ENCODE results near the gene SPG21.
A peak's percentile ranks its signal among the peaks of the same experiment; 100 is the strongest.

Gene SPG21

DNA sequence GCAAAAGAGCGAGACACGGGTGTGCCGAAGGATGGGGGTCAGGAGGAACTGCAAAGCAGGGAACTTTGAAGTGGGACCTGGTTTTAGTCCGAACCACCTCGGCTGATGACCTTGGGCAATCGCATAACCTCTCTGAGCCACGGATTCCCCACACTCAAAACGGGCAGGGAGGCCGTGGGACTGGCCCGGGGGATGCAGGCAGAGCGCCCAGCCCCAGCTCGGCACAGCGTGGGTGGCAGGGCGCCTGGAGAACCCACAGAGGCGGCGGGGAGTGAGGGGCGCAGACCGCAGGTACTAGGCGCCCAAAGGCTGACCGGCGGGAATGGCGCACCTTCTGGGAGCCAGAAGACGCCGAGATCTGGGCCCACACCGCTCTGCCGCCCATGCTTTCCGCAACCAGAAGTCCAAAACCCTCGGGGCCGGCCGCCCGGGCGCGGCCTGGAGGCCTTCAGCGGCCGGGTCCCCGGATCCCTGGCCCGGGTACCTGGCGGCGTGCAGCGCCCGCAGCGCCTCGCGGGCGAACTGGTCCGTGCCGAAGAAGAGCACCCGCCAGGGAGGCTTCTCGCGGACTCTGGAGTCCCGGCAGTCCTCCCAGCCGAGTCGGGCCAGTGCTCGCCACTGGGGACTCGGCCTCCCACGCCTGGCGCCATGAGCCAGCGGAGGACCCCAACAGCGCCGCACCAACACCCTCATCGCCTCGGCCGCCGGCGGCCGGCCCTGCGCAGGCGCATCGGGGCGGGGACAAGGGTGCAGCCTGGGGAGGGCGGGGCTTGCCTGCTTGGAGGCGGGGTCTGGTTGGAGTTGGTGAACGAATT, 39.4 kb upstream of the SPG21 start, which contains the start of gene MTFMT:
Gene MTFMT (minus strand): TSS at position 719 of the 815 bp plus-strand sequence. CDS start 26 bp downstream, at position 693.
- peaks cover 0 to 28% of the 10 kb centered on the region in 2 experiments for H3K36me3 ChIP-seq (ENCODE audit: control insufficient read depth in 1 of 2, insufficient read depth in 2 of 2, low read depth in 1 of 2, low read length in 2 of 2)
- no peak within 1 kb of the TSS for H2AK5ac ChIP-seq (ENCODE audit: low read length, severe bottlenecking)
- H3K27ac ChIP-seq (ENCODE audit: low read length, poor library complexity, severe bottlenecking), result no peak within 1 kb of the TSS
- peak within 1 kb of the TSS; percentile 94 for H2AFZ ChIP-seq (ENCODE audit: low read depth, low read length)
- H3K4me1 ChIP-seq (ENCODE audit: control insufficient read depth, insufficient read depth, low read depth, low read length), result peaks cover 11% of the 10 kb centered on the region
- H2BK120ac ChIP-seq (ENCODE audit: low read depth, low read length), result peak within 1 kb of the TSS; percentile 62
- no peak within 1 kb of the TSS for H2BK5ac ChIP-seq (ENCODE audit: low read depth, low read length, poor library complexity, severe bottlenecking)
- H3K9me3 ChIP-seq (ENCODE audit: control insufficient read depth, low read length), result no peaks in the 10 kb centered on the region
- H3K9ac ChIP-seq (ENCODE audit: low read length), result peak within 1 kb of the TSS; percentile 87
- peak within 1 kb of the TSS in 1 of 2 experiments; percentile 87 for H3K14ac ChIP-seq (ENCODE audit: low read length in 2 of 2)
- H3K23ac ChIP-seq (ENCODE audit: low read length in 2 of 2), result peak within 1 kb of the TSS in 1 of 2 experiments; percentile 100
- peak within 1 kb of the TSS in 1 of 2 experiments; percentile 60 for H2BK12ac ChIP-seq (ENCODE audit: low read length in 2 of 2)
- H4K91ac ChIP-seq (ENCODE audit: low read length), result no peak within 1 kb of the TSS
- H3K4me3 ChIP-seq (ENCODE audit: insufficient read depth in 1 of 2, low read depth in 1 of 2, low read length in 2 of 2), result peak within 1 kb of the TSS; percentile 77 to 95
- DNase-seq, result peak; percentile 80
- H3K18ac ChIP-seq (ENCODE audit: low read depth in 1 of 2, low read length in 2 of 2), result peak within 1 kb of the TSS; percentile 54 to 61
- no peak within 1 kb of the TSS for H2BK15ac ChIP-seq (ENCODE audit: low read depth, poor library complexity, severe bottlenecking)
- H3K4me2 ChIP-seq (ENCODE audit: low read length, poor library complexity, severe bottlenecking), result peak within 1 kb of the TSS; percentile 54
- peaks cover 13% of the 10 kb centered on the region for H3K79me1 ChIP-seq (replicated peaks; ENCODE audit: low read length, poor library complexity, severe bottlenecking)
- 1% methylated on average over 61 of the region's 73 CpGs for WGBS
- peaks cover 0 to 5% of the 10 kb centered on the region in 2 experiments for H3K27me3 ChIP-seq (ENCODE audit: control insufficient read depth in 1 of 2, insufficient read depth in 1 of 2, low read length in 2 of 2)
- peak within 1 kb of the TSS; percentile 62 for H4K8ac ChIP-seq (ENCODE audit: low read length)
- H3K4ac ChIP-seq (ENCODE audit: low read depth in 1 of 2, low read length in 2 of 2), result peak within 1 kb of the TSS in 1 of 2 experiments; percentile 87

DNA sequence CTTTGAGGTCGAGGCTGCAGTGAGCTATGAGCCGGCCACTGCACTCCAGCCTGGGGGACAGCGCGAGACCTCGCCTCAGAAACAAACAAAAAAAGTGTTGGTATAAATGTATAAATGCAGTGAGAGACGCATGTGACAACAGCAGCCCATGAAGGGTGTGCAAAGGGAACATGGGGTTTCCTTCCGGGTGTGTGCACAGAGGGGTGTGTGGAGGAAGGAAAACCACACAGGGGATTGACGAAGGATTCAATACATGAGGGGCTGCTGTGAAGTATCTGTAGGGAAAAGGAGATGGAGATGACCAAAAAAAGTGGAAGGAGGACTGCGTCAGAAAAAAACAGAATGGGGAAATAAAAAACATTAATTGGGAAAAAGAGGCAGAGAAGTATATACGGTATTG, 38.6 kb upstream of the SPG21 start:
- Histone ChIP-seq H3K36me3 (ENCODE audit: control insufficient read depth in 1 of 2, insufficient read depth in 2 of 2, low read depth in 1 of 2, low read length in 2 of 2) (peaks cover 0 to 35% of the 10 kb centered on the region in 2 experiments), H3K27me3 (ENCODE audit: control insufficient read depth in 1 of 2, insufficient read depth in 1 of 2, low read length in 2 of 2) (peaks cover 0 to 5% of the 10 kb centered on the region in 2 experiments), H3K79me1 (replicated peaks; ENCODE audit: low read length, poor library complexity, severe bottlenecking) (peaks cover 15% of the 10 kb centered on the region), H2BK120ac (ENCODE audit: low read depth, low read length) (no peak overlapping the region), H4K91ac (ENCODE audit: low read length) (no peak overlapping the region), H3K4me2 (ENCODE audit: low read length, poor library complexity, severe bottlenecking) (peak overlapping the region; percentile 23), H4K8ac (ENCODE audit: low read length) (peak overlapping the region; percentile 33), H3K9ac (ENCODE audit: low read length) (peak overlapping the region; percentile 87), H2AFZ (ENCODE audit: low read depth, low read length) (no peak overlapping the region), H2AK5ac (ENCODE audit: low read length, severe bottlenecking) (no peak overlapping the region), H3K23ac (ENCODE audit: low read length in 2 of 2) (no peak overlapping the region), H2BK5ac (ENCODE audit: low read depth, low read length, poor library complexity, severe bottlenecking) (no peak overlapping the region), H3K4me3 (ENCODE audit: insufficient read depth in 1 of 2, low read depth in 1 of 2, low read length in 2 of 2) (peak overlapping the region in 1 of 2 experiments; percentile 95), H3K18ac (ENCODE audit: low read depth in 1 of 2, low read length in 2 of 2) (no peak overlapping the region), H3K27ac (ENCODE audit: low read length, poor library complexity, severe bottlenecking) (no peak overlapping the region), H2BK15ac (ENCODE audit: low read depth, poor library complexity, severe bottlenecking) (no peak overlapping the region), H3K14ac (ENCODE audit: low read length in 2 of 2) (no peak overlapping the region), H3K4me1 (ENCODE audit: control insufficient read depth, insufficient read depth, low read depth, low read length) (peaks cover 11% of the 10 kb centered on the region), H3K4ac (ENCODE audit: low read depth in 1 of 2, low read length in 2 of 2) (peak overlapping the region in 1 of 2 experiments; percentile 69), H2BK12ac (ENCODE audit: low read length in 2 of 2) (no peak overlapping the region), H3K9me3 (ENCODE audit: control insufficient read depth, low read length) (no peaks in the 10 kb centered on the region)
- DNase-seq, result no peak
- WGBS, result 84% methylated on average over 9 of the region's 10 CpGs

DNA sequence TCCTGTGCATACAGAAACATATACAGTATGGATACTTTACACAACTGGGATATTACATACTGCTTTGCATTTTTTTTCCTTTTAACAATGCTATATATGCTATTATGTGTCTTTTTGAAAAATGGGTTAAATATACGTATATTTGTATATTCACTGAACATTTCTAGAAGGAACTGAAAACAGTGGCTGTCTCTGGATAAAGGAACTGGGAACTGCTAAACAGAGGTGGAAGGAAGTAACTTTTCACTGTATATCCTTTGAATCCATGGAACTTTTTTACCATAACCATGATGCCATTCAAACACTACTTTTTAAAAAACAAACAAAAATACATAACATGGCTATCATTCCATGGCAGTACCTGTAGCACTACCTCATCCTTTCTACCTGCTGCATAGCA, 37.9 kb upstream of the SPG21 start:
- no peak overlapping the region for H3K27ac ChIP-seq (ENCODE audit: low read length, poor library complexity, severe bottlenecking)
- H4K91ac ChIP-seq (ENCODE audit: low read length), result no peak overlapping the region
- H3K14ac ChIP-seq (ENCODE audit: low read length in 2 of 2), result no peak overlapping the region
- H3K9me3 ChIP-seq (ENCODE audit: control insufficient read depth, low read length), result no peaks in the 10 kb centered on the region
- H2AFZ ChIP-seq (ENCODE audit: low read depth, low read length), result no peak overlapping the region
- H3K27me3 ChIP-seq (ENCODE audit: control insufficient read depth in 1 of 2, insufficient read depth in 1 of 2, low read length in 2 of 2), result peaks cover 0 to 5% of the 10 kb centered on the region in 2 experiments
- H3K4me2 ChIP-seq (ENCODE audit: low read length, poor library complexity, severe bottlenecking), result no peak overlapping the region
- H3K9ac ChIP-seq (ENCODE audit: low read length), result no peak overlapping the region
- H2BK15ac ChIP-seq (ENCODE audit: low read depth, poor library complexity, severe bottlenecking), result no peak overlapping the region
- peak overlapping the region in 1 of 2 experiments; percentile 95 for H3K4me3 ChIP-seq (ENCODE audit: insufficient read depth in 1 of 2, low read depth in 1 of 2, low read length in 2 of 2)
- H3K79me1 ChIP-seq (replicated peaks; ENCODE audit: low read length, poor library complexity, severe bottlenecking), result peaks cover 16% of the 10 kb centered on the region
- H3K18ac ChIP-seq (ENCODE audit: low read depth in 1 of 2, low read length in 2 of 2), result no peak overlapping the region
- H2AK5ac ChIP-seq (ENCODE audit: low read length, severe bottlenecking), result no peak overlapping the region
- H2BK5ac ChIP-seq (ENCODE audit: low read depth, low read length, poor library complexity, severe bottlenecking), result no peak overlapping the region
- no peak overlapping the region for H3K23ac ChIP-seq (ENCODE audit: low read length in 2 of 2)
- no peak overlapping the region for H2BK12ac ChIP-seq (ENCODE audit: low read length in 2 of 2)
- no peak for DNase-seq
- H3K4ac ChIP-seq (ENCODE audit: low read depth in 1 of 2, low read length in 2 of 2), result no peak overlapping the region
- WGBS, result 100% methylated on average over 1 of the region's 1 CpG
- peaks cover 0 to 41% of the 10 kb centered on the region in 2 experiments for H3K36me3 ChIP-seq (ENCODE audit: control insufficient read depth in 1 of 2, insufficient read depth in 2 of 2, low read depth in 1 of 2, low read length in 2 of 2)
- H2BK120ac ChIP-seq (ENCODE audit: low read depth, low read length), result no peak overlapping the region
- H4K8ac ChIP-seq (ENCODE audit: low read length), result no peak overlapping the region
- peaks cover 8% of the 10 kb centered on the region for H3K4me1 ChIP-seq (ENCODE audit: control insufficient read depth, insufficient read depth, low read depth, low read length)

DNA sequence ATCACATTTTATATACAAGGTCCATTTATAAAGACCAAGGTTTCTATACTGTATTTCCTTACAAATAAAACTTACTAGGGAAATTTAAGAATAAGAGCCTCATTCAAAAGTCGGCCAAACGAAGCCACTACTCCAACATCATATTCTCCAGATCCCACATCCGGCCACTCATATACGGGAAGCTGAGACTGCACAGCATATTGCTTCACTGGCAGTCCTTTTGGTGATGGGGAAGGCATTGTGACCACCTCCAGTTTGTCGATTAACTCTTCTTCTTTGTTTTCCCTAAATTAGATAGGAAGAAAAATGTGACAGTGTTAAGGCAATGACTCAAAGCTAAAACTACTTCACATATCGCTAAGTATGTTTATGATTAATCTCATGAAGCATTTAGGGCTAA, 37.0 kb upstream of the SPG21 start:
- H2AFZ ChIP-seq (ENCODE audit: low read depth, low read length), result no peak overlapping the region
- H3K4me2 ChIP-seq (ENCODE audit: low read length, poor library complexity, severe bottlenecking), result no peak overlapping the region
- H3K27me3 ChIP-seq (ENCODE audit: control insufficient read depth in 1 of 2, insufficient read depth in 1 of 2, low read length in 2 of 2), result no peaks in the 10 kb centered on the region
- H3K14ac ChIP-seq (ENCODE audit: low read length in 2 of 2), result no peak overlapping the region
- no peaks in the 10 kb centered on the region for H3K9me3 ChIP-seq (ENCODE audit: control insufficient read depth, low read length)
- no peak overlapping the region for H3K4ac ChIP-seq (ENCODE audit: low read depth in 1 of 2, low read length in 2 of 2)
- no peak overlapping the region for H3K9ac ChIP-seq (ENCODE audit: low read length)
- H3K4me3 ChIP-seq (ENCODE audit: insufficient read depth in 1 of 2, low read depth in 1 of 2, low read length in 2 of 2), result no peak overlapping the region
- no peak overlapping the region for H4K8ac ChIP-seq (ENCODE audit: low read length)
- no peak overlapping the region for H3K23ac ChIP-seq (ENCODE audit: low read length in 2 of 2)
- no peak overlapping the region for H3K18ac ChIP-seq (ENCODE audit: low read depth in 1 of 2, low read length in 2 of 2)
- no peak overlapping the region for H2BK15ac ChIP-seq (ENCODE audit: low read depth, poor library complexity, severe bottlenecking)
- WGBS, result 95% methylated on average over 4 of the region's 6 CpGs
- H3K27ac ChIP-seq (ENCODE audit: low read length, poor library complexity, severe bottlenecking), result no peak overlapping the region
- DNase-seq, result no peak
- H2BK5ac ChIP-seq (ENCODE audit: low read depth, low read length, poor library complexity, severe bottlenecking), result no peak overlapping the region
- no peak overlapping the region for H4K91ac ChIP-seq (ENCODE audit: low read length)
- no peak overlapping the region for H2BK12ac ChIP-seq (ENCODE audit: low read length in 2 of 2)
- no peak overlapping the region for H2AK5ac ChIP-seq (ENCODE audit: low read length, severe bottlenecking)
- H3K36me3 ChIP-seq (ENCODE audit: control insufficient read depth in 1 of 2, insufficient read depth in 2 of 2, low read depth in 1 of 2, low read length in 2 of 2), result peaks cover 2 to 49% of the 10 kb centered on the region in 2 experiments
- H3K4me1 ChIP-seq (ENCODE audit: control insufficient read depth, insufficient read depth, low read depth, low read length), result peaks cover 8% of the 10 kb centered on the region
- H3K79me1 ChIP-seq (replicated peaks; ENCODE audit: low read length, poor library complexity, severe bottlenecking), result peaks cover 16% of the 10 kb centered on the region
- no peak overlapping the region for H2BK120ac ChIP-seq (ENCODE audit: low read depth, low read length)
